ENCODE data around the gene AGBL5.

DNA sequence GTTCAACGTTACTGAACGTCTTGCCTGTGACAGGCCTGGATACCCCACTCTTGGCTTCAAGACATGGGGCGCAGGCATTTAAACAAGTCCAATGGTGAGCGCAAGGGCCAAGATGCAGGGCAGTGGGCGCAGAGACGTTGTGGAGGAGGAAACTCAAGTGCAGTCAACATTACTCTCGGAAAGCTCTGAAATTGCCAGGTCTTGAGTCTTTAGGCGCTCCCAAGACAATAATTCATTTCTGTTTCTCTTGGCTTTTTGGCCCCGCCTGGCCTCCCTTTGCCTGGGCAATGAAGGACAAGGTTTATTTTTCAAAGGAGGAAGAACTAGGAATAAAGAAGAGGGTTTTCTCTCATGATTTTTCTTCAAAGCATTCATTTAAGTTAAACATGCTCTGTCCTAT, 32.0 kb upstream of the AGBL5 start:
- TF ChIP-seq NR3C1 (IDR thresholded peaks at IDR 0.05) (no peak), HEYL (CRISPR knock-in tag; IDR thresholded peaks at IDR 0.05) (no peak), RAD21 (conservative IDR thresholded peaks at IDR 0.05 in 1 of 2, IDR thresholded peaks at IDR 0.05 in 1 of 2) (no peak), SMC3 (IDR thresholded peaks at IDR 0.05) (no peak), POLR2AphosphoS2 (conservative IDR thresholded peaks at IDR 0.05; ENCODE audit: low read length) (no peak), EP300 (IDR thresholded peaks at IDR 0.05) (no peak), RCOR1 (IDR thresholded peaks at IDR 0.05; ENCODE audit: low read depth, low read length) (no peak), MAFK (IDR thresholded peaks at IDR 0.05; ENCODE audit: partially characterized antibody) (no peak), ZNF302 (CRISPR knock-in tag; IDR thresholded peaks at IDR 0.05) (no peak), MYC (IDR thresholded peaks at IDR 0.05; ENCODE audit: borderline replicate concordance, low read length) (no peak), POLR2A (IDR thresholded peaks at IDR 0.05; ENCODE audit: low read length) (no peak)
- TF ChIP-seq, protein P1, sequence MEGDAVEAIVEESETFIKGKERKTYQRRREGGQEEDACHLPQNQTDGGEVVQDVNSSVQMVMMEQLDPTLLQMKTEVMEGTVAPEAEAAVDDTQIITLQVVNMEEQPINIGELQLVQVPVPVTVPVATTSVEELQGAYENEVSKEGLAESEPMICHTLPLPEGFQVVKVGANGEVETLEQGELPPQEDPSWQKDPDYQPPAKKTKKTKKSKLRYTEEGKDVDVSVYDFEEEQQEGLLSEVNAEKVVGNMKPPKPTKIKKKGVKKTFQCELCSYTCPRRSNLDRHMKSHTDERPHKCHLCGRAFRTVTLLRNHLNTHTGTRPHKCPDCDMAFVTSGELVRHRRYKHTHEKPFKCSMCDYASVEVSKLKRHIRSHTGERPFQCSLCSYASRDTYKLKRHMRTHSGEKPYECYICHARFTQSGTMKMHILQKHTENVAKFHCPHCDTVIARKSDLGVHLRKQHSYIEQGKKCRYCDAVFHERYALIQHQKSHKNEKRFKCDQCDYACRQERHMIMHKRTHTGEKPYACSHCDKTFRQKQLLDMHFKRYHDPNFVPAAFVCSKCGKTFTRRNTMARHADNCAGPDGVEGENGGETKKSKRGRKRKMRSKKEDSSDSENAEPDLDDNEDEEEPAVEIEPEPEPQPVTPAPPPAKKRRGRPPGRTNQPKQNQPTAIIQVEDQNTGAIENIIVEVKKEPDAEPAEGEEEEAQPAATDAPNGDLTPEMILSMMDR (IDR thresholded peaks at IDR 0.05) = no peak
- TF ChIP-seq, protein P2, sequence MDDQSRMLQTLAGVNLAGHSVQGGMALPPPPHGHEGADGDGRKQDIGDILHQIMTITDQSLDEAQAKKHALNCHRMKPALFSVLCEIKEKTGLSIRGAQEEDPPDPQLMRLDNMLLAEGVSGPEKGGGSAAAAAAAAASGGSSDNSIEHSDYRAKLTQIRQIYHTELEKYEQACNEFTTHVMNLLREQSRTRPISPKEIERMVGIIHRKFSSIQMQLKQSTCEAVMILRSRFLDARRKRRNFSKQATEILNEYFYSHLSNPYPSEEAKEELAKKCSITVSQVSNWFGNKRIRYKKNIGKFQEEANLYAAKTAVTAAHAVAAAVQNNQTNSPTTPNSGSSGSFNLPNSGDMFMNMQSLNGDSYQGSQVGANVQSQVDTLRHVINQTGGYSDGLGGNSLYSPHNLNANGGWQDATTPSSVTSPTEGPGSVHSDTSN (IDR thresholded peaks at IDR 0.05) = no peak
